Limb (tissue), 2 donors: Measurements from ENCODE around the gene CACNA2D3.

Experiments
- DNase-seq, 2 donors: peaks; one replicate each; pipeline ENCODE4 v3.0.0-alpha.2; 2016; ENCODE audit errors: extremely low spot score in 2 of 2

CACNA2D3 gene

GRCh38 chr3:54520060-54520459, 397.7 kb downstream of the CACNA2D3 start:
- no peak for DNase-seq

DNA sequence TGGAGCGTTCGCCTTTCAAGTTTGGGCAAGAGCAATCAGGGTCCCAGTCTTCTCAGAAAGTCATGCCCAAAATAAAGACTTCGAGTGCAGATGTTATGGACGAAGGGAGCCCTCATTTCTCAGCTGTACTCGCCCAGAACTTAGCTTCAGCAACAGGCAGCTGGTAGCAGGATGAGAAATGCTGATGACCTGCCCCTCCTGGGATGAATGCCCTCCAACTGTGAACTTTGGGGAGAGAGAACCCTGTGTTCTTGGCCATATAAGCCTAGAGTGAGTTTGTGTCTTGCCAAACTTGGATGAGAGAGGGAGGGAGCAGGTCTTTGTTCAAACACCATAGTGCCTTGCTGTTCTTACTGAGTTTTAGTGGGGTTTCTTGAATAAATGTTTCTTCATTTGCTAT, 405.2 kb downstream of the CACNA2D3 start:
- DNase-seq: no peak

DNA sequence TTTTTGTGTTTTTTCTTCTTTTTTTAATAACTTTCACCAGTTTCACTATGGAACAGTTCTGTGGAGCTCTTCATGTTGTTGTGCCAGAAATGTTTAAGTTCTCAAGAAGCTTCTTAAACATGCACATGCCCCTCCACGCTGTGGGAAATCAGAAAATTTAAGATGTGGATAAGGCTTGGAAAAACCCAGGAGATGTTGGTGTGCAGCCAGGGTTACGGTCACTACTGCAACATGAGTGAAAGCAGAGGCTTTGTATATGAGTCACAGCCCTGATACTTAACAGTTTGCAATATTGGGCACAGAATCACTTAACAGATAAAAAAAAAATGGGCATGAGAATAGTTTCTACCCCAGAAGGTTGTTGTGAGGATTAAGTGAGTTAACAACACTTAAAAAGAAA, 405.6 kb downstream of the CACNA2D3 start:
- no peak for DNase-seq

DNA sequence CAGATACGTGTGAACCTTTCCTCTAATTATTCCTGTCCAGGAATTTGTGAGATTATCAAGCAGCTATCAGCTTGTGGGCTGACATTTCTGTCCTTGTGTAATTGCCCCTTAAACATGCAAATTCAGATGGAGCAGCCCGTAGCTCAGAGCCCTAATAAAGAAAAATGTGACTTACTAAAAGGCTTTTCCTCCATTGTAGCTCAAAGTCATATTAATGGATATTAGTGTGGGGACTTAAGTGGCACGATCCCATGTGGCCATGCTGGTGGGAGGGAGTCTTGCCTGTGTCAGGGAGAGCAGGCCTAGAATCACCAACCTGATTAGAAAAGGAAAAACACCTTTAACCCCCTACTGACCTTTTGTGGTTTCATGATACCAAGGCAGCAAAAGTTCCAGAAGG, 406.3 kb downstream of the CACNA2D3 start:
- no peak for DNase-seq

DNA sequence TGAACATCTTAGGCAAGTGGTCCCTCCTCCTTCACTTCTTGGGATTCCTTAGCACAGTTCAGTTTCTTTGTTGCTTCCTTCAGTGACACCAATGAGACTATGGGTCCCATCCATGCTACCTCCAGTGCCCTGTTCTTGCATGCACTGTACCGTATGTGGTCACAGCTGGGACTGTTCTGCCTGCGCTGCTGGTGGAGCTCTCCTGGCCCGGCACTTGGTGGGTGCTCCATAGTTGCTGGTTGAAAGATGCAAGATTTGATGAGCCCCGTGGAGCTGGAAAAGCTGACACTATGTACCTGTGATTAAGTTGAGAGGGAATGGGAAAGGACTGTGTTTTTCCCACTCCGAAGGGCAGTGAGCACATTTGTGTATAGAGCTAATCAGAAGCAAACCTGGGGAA, 407.7 kb downstream of the CACNA2D3 start:
- DNase-seq: no peak

DNA sequence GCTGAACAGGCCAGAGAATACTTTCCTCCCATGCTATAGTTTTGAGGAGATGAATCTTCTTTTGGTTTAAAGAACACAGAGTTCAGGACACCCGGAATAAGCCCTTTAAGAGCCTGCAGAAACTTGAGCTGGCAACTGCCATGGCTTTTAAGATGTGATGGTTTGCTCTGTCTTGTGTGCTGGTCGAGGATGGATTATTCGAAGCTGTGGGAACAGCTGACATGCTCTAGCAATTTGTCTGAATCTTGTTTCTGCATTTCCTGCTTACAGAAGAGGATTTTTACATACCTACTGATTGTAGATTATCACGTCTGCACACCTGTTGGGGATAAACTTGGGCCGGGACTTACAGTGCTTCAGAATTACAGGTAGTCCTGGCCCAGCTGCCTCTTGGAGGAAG, 408.6 kb downstream of the CACNA2D3 start:
- DNase-seq: no peak

DNA sequence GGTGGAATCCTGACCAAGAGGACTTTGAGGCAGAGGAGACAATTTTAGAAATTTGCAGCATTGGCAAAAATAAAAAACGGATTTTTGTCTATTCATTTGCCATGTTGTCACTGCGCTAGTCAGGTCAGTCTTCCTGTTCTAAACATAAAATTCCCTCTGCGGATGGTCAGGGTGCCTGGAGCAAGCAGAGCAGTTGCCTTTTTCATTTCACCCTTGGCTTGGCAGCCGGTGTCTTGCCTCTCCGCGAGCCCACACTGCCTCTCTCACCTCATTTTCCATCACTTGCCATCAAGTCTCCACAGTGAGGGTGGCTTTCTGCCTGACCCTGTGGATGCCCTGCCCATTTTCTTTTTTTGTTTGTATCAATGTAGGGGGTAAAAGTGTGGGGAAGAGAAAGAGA, 409.4 kb downstream of the CACNA2D3 start:
- no peak for DNase-seq

GRCh38 chr3:54533856-54534255, 411.5 kb downstream of the CACNA2D3 start:
- DNase-seq: no peak

GRCh38 chr3:54535619-54536018, 413.3 kb downstream of the CACNA2D3 start:
- DNase-seq: no peak

DNA sequence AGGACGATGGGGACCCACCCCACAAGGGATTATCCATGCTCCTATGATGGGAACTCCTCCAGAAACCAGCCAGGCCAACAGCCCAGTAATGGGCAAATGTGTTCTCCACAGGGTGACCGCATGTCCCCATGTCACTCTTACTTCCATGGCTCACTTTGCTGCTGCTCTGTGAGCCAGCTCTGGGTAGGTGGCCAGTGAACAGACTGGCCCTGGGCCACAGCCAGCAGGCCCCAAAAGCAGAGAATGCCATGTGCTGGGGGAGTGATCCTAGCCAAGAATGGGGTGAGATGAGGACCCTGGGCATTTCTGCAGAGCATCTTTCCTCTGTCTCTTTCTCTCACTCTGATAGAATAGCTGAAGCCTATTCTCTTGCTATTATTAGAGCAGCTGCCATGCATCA, 414.1 kb downstream of the CACNA2D3 start:
- DNase-seq: no peak

DNA sequence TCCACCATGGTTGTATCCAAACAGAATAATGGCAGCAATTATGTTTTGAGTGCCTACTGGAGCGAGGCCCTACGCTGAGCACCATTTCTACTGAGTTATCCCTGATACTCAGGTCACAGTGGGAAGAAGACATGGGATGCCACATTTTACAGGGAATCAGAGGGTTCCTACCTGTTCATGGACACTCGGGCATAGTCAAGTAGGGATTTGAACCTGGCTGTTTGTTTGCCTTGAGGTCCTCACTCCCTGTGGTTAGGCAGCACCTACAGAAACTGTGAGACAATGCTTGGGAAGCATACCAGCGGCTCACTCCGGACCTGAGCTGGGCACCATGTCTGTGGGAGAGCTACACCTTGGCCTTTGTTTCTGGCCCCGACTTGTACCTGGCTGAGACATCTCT, 415.2 kb downstream of the CACNA2D3 start:
- DNase-seq: no peak

DNA sequence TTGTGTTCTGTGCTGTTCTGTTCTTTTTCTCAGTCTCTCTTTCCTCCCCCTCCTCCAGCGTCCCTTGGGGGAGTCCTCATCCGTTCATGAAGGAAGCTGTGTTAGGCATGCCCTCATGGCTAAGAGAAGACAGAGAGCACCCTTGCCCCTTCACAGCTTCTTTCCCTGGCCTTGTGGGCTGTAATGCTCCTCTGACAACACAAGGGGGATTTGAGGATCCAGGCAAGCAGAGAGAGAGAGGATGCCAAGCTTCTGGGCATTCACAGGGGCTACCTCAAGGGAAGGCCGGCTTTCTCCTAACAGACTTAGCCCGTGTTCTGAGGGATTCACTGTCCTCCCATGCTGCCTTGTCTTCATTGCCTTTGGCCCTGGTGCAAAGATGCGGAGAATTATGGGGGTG, 416.0 kb downstream of the CACNA2D3 start:
- no peak for DNase-seq

GRCh38 chr3:54541369-54541768, 419.0 kb downstream of the CACNA2D3 start:
- DNase-seq: no peak

DNA sequence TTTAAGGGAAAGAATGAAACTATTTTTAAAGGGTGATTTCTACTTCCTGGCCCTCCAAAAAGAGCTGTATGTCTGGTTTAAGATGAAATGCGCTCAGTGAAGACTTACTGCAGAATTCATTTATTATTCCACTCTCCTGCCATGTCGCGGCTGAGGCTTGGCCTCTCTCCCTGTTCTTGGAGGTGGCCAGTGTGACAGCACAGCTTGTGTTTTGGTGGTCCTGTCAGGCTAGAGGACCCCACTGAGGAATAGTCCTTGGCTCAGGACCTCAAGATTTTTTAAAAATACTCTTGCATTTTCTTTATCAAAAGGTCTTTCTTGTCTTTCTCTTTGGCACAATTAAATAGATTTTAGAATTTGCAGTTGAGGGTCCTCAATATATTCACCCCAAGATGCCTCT, 421.1 kb downstream of the CACNA2D3 start:
- DNase-seq: no peak

DNA sequence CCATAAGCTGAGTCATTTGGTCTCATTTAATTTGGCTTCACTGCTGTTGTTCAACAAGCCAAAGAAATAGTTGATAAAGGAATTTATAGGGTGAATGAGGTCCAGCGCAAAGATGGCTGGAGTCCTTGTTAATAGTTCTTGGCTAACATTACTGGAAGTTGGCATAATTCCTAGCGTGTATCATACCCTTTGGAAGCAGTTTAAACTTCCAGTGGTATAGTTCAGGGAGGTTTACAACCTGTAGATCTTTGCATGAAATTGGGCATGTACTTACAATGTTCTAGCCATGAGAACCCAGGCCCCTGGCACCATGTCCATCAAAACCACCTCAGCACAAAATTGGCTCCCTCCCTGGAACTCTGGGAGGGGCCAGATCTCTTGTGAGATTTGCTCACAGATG, 424.7 kb downstream of the CACNA2D3 start:
- DNase-seq: no peak

GRCh38 chr3:54547846-54548245, 425.5 kb downstream of the CACNA2D3 start:
- no peak for DNase-seq

- no peak for DNase-seq
Observed at GRCh38 chr3:54549607-54550220, 427.4 kb downstream of the CACNA2D3 start.

DNA sequence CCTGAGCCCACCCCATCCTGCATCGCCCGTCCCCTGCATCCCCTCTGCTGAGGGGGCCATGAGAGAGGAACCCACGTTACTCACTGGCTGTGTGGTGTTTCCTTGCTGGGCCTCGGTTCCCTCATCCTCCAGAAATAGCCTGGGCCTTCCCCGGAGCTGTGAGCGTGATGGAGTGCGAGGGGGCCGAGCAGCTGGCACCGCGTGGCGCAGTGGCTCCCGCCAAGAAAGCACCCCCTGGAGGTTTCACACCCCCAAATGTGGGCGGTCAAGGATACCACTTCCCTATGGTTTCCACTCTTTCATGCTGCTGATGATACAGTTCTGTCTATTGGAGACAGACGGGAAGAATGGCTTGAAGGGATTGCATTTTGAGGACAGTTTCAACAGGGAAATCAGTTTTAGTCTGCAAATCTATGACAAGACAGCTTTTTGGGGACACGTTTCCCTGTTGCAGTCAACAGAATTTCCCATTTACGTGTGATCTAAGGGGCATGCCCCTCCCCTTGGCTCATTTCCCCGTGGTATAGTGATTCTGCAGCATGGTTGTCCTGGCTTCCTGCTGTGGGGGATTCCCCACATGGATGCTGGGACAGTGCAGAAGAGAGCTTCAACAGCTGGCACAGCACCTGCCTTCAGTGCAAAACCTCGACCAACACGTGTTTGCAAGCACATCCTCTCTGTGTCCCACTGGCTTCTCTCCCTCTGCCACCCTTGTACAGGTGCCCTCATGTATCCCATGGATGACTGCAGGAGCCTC, 428.0 kb downstream of the CACNA2D3 start:
- DNase-seq: no peak

DNA sequence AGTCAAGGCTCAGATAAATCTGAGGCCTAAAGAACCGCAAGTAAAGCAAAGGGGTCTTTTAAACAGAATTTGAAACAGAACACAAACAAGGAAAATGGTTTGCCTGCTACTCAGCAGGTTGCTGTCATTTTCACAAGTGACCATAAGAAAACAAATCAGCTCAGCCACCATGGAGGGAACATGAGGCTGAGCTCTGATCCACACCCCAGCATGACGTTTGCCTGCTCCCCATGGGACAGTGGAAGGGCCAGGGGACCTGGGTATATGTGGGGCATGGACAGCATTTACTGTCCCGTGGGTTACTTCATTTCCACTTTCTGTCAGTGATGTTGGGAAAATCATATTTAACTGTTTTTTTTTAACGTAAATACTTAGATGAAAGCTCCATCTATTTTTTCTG, 434.3 kb downstream of the CACNA2D3 start:
- no peak for DNase-seq

DNA sequence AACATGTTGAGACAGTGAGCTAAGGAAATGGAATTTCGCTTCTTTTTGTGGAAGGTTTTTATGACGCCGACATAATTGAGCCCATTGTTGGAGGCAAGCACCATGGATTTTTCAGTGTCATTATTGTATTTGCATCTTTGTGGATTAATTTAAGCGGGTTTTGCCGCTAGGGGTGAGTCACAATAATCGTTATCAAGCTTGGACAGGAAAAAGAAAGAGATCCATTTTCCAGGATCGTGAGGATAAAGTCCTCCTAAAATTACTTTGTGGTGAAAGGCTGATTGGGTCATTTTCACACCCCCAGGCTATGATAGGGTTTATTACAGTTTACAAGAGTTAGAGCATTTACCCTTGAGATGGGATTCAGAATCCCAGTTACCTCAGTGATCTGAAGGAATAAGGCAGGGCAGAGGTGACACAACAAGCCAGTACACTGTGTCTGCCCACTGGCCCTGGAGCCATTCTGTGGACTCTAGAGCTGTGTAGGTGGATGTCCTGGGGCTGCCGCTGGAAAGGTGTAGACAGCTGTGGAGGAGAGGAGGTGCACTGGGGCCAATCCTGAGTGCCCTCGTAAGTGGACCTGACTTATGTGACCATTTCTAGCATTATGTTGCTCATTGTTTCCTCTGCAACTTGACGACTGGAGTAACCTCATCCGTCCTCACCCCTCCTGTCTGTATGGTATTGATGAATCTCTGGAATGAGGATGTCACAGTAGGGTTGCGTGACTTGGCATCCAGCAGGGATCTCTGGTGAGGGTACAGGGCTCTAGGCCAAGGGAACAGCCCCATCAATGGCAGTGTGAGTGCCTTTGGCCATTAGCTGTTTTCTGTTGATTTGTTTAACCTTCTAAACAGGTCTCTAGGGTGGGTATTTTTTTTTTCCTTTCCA, 435.4 kb downstream of the CACNA2D3 start:
- DNase-seq: no peak

DNA sequence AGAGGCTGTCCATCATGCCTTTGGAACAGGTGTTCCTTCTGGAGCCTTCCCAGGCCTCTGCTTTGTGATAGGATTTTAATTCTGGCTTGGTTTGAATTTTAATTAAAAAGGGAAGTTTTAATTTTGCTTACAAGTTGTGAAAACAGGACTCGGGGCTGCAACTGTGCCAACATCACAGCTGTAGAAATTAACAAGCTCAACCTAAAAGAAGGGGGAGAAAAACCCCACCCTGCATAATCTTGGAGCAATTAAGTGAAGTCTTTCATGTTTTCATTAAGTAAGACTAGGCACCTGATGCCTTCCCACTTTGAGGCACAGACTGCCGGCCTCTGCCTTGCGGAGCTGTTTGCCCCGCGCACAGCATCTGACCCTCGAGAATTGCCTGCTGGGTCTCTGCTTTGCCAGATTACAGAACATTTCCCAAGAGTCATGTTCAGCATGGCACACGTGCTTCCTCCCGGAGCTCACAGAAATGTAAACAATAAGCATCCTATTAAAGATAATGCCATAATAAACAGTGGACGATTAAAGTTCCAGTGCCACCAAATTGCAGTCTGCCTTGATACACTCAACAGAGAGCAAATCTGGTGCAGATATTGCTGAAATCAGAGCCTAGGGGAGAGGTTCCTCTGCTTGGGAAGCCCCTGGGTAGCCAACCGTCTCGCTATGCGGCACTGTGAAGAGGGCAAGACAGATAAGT, 441.3 kb downstream of the CACNA2D3 start:
- no peak for DNase-seq
